Cardiac muscle cell (in vitro differentiated cells and primary cell): ENCODE data around the gene TBC1D4. TPM values are rescaled to one million over a fixed set of nuclear protein-coding genes. Genes with fewer than 3 reads are reported as not detected.

Experiments used
- DNase-seq, 2 donors: peaks; one replicate each; pipeline versions ENCODE4 v3.0.0 to v3.0.0-alpha.2; 2010 to 2017; ENCODE audit warnings: low read depth in 1 of 2, low spot score in 1 of 2
- H3K27ac ChIP-seq: fragments of 200-600 bp; sonication (generic); 2 replicates; pipeline ENCODE4 v1.5.1; 2016
- H3K27me3 ChIP-seq: fragments of 200-600 bp; sonication (generic); 2 replicates; pipeline ENCODE4 v1.6.0; 2016; ENCODE audit warnings: control low read depth
- H3K36me3 ChIP-seq: fragments of 200-600 bp; sonication (generic); 2 replicates; pipeline ENCODE4 v1.5.1; 2016; ENCODE audit warnings: control low read depth
- H3K4me1 ChIP-seq: fragments of 200-600 bp; sonication (generic); 2 replicates; pipeline ENCODE4 v1.8.1; 2017; ENCODE audit warnings: low read depth, mild to moderate bottlenecking, mixed run types
- H3K4me3 ChIP-seq: fragments of 200-600 bp; sonication (generic); 2 replicates; pipeline ENCODE4 v1.5.1; 2016; ENCODE audit warnings: mild to moderate bottlenecking
- H3K9me3 ChIP-seq: fragments of 200-600 bp; sonication (generic); 2 replicates; pipeline ENCODE4 v1.5.1; 2017; ENCODE audit warnings: low read depth, mild to moderate bottlenecking, control low read depth
- polyA plus RNA-seq: library from polyadenylated mRNA; unstranded; fragments of >200 nt; fragmentation: Nextera tagmentation; extraction: Ambion mirVana; gene quantifications from 2 replicates; pipeline ENCODE4 v1.2.1, GENCODE V29; 2016
- total RNA-seq: library from RNA; depleted of rRNA; stranded (reverse); fragments of >200 nt; gene quantifications from 2 replicates; pipeline ENCODE4 v1.2.3, GENCODE V29; 2016
- TF ChIP-seq, protein P1 (sequence below): IDR thresholded peaks from 2 replicates; pipeline ENCODE4 v1.5.1; 2012; ENCODE audit warnings: low read depth, mild to moderate bottlenecking, low read length

The TBC1D4 gene
- total and polyA plus RNA-seq, 2 experiments from 2014 or later = 14.8 to 43.7 TPM

DNA sequence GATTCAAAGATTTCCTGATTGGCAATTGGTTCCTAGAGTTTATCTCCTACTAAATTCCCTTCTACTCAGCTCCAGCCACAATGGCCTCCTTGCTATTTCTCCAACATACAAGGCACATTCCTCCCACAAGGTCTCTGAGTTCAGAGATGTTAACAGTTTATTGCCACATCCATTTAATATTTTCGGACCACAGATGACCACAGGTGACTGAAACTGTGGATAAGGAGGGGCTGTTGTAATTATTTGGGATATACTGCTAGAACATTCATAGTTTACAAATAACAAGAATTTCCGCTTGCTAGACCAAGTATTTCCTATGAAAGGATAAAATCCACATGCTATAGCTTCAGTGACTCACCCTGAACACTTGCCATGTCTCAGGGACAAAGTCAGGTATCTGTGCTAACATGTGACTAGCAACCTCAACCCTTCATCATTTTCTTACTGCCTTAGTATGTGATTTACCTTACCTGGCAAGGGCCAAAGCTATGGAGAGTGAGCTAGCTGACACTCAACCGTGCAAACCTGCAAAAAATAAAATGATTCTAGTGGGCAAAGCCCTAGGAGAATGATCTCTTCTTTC lies 117.7 kb downstream of the TBC1D4 start:
- TF ChIP-seq, protein P1, sequence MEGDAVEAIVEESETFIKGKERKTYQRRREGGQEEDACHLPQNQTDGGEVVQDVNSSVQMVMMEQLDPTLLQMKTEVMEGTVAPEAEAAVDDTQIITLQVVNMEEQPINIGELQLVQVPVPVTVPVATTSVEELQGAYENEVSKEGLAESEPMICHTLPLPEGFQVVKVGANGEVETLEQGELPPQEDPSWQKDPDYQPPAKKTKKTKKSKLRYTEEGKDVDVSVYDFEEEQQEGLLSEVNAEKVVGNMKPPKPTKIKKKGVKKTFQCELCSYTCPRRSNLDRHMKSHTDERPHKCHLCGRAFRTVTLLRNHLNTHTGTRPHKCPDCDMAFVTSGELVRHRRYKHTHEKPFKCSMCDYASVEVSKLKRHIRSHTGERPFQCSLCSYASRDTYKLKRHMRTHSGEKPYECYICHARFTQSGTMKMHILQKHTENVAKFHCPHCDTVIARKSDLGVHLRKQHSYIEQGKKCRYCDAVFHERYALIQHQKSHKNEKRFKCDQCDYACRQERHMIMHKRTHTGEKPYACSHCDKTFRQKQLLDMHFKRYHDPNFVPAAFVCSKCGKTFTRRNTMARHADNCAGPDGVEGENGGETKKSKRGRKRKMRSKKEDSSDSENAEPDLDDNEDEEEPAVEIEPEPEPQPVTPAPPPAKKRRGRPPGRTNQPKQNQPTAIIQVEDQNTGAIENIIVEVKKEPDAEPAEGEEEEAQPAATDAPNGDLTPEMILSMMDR = no peak

DNA sequence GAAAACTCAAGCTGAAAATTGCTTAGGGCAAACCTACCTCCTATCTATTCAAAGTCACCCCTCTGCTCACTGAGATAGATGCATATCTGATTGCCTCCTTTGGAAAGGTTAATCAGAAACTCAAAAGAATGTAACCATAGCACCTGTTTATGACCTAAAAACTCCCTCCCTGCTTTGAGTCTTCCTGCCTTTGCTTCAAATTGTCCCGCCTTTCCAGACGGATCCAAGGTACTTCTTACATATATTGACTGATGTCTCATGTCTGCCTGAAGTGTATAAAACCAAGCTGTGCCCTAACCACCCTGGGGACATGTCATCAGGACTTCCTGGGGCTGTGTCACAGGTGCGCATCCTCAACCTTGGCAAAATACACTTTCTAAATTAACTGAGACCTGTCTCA lies 118.6 kb downstream of the TBC1D4 start:
- TF ChIP-seq, protein P1 = no peak
- H3K36me3 ChIP-seq = no peaks in the 10 kb centered on the region
- H3K9me3 ChIP-seq = no peaks in the 10 kb centered on the region
- no peaks in the 10 kb centered on the region for H3K27me3 ChIP-seq
- no peak overlapping the region for H3K4me3 ChIP-seq
- H3K27ac ChIP-seq = no peak overlapping the region
- DNase-seq = no peak
- H3K4me1 ChIP-seq = peaks cover 30% of the 10 kb centered on the region

More for the DNA sequence above, 117.7 kb downstream of the TBC1D4 start:
- Histone ChIP-seq H3K27me3 (no peaks in the 10 kb centered on the region), H3K36me3 (no peaks in the 10 kb centered on the region), H3K27ac (no peak overlapping the region), H3K4me1 (peaks cover 32% of the 10 kb centered on the region), H3K9me3 (no peaks in the 10 kb centered on the region), H3K4me3 (no peak overlapping the region)
- DNase-seq = no peak

DNA sequence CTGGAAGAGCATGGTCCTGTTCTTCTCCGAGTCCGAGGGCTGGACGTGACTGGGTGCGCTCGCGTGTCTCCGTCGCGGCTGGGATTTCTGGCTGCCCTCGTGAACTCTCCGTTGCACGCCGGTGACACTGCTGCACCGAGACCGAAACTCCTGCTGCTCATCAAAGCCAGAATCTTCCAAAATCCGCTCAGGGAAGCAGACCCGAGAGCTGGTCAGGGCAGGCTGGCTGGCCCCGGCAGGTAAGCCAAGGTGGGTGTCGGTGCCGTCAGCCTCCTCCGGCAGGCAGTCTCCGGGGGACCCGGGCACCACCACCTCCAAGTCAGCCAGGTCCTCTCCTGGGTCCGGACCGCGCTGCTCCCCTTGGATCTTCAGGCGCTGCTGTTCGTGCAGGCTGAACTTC lies 119.9 kb downstream of the TBC1D4 start:
- H3K4me1 ChIP-seq = peaks cover 21% of the 10 kb centered on the region
- DNase-seq = no peak
- TF ChIP-seq, protein P1 = no peak
- no peaks in the 10 kb centered on the region for H3K27me3 ChIP-seq
- no peak overlapping the region for H3K27ac ChIP-seq
- no peaks in the 10 kb centered on the region for H3K36me3 ChIP-seq
- no peaks in the 10 kb centered on the region for H3K9me3 ChIP-seq
- no peak overlapping the region for H3K4me3 ChIP-seq

DNA sequence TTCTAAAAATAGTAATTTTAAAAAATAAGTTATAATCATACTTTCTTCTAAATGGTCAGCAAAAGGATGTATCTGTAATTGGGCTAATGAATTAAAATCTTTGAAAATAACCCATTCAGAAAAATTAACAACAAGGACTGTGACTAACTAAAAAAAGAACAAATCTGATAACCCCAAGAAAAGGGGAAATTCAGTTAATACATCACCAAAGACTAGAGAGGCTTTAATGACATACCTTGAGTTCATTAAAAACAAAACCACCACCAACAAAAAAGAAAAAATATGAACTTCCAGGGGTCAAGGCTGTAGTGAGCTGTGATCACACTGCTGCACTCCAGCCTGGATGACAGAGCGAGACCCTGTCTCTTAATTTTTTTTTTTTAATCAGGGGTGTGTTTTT lies 121.8 kb downstream of the TBC1D4 start:
- TF ChIP-seq, protein P1 = no peak
- DNase-seq = no peak
- no peaks in the 10 kb centered on the region for H3K9me3 ChIP-seq
- H3K4me3 ChIP-seq = no peak overlapping the region
- H3K27ac ChIP-seq = no peak overlapping the region
- peaks cover 7% of the 10 kb centered on the region for H3K36me3 ChIP-seq
- peaks cover 7% of the 10 kb centered on the region for H3K4me1 ChIP-seq
- no peaks in the 10 kb centered on the region for H3K27me3 ChIP-seq

DNA sequence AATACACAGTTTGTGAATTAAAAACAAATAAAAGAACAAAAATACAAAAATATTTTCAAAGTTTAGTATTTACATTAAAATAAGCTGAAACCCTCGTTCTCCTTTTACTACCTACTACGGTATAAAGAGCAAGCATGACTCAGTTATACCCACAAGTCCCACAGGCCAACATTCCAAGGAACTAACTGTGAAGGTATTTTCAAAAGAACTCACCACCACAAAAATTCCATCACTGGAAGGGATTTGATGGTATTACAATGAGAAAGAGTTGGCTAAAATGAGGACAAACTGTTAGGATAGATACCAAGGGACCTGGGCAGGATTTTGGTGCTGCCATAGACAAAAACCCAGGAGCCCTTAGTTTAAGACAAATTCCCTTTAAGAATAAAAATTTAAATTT lies 122.7 kb downstream of the TBC1D4 start:
- H3K27me3 ChIP-seq = no peaks in the 10 kb centered on the region
- no peaks in the 10 kb centered on the region for H3K9me3 ChIP-seq
- peaks cover 7% of the 10 kb centered on the region for H3K36me3 ChIP-seq
- no peak overlapping the region for H3K27ac ChIP-seq
- TF ChIP-seq, protein P1 = no peak
- DNase-seq = peak in 1 of 2 donors; percentile 85
- no peak overlapping the region for H3K4me3 ChIP-seq
- H3K4me1 ChIP-seq = peaks cover 7% of the 10 kb centered on the region
